K562 (cell line): ENCODE results near the gene CPB1. TPM values are rescaled to one million over a fixed set of nuclear protein-coding genes. Genes with fewer than 3 reads are reported as not detected.

Experiments
- ATAC-seq: fragments of 200-7000 bp; cut with Tn5 transposase; 3 replicates; pipeline ENCODE4 v1.9.1; 2020; ENCODE audit warnings: moderate library complexity
- BruUV-seq: library from RNA; stranded (reverse); fragments of 400-500 nt; replicated peaks from 2 replicates; lab custom pipeline; 2021; lab: Mats Ljungman, UMichigan
- CTCF ChIA-PET: fragments of 300-600 bp; formaldehyde crosslinking; extraction: SDS; loops from one replicate; lab custom pipeline; 2021; ENCODE audit warnings: low intra/inter-chr PET ratio; lab: Yijun Ruan, JAX
- POLR2A ChIA-PET: fragments of 300-600, 350-650 bp; sonication (Branson Sonifier 250); formaldehyde crosslinking; extraction: SDS; loops from one replicate; lab custom pipeline; 2021; ENCODE audit warnings: antibody characterized with exemption, inconsistent platforms; lab: Yijun Ruan, JAX
- DNase-seq, 4 experiments: peaks; one replicate each; pipeline versions ENCODE4 v3.0.0 to v3.0.0-alpha.2; 2011 to 2018; ENCODE audit warnings: low spot score in 3 of 4, mixed read lengths in 3 of 4; ENCODE audit errors: extremely low read depth in 1 of 4
- FAIRE-seq: peaks from 2 replicates; lab custom pipeline; 2011; peaks lifted over from hg19 to GRCh38; lab: Jason Lieb, UNC
- H2AFZ ChIP-seq: 2 replicates; pipeline ENCODE4 v1.6.0; 2011; ENCODE audit warnings: low read depth, low read length, control low read depth, inconsistent platforms
- H3K27ac ChIP-seq: fragments of 200-600 bp; 3 replicates; pipeline ENCODE4 v1.8.0; 2011; ENCODE audit warnings: low read depth, mild to moderate bottlenecking, control low read depth, inconsistent platforms, low read length, moderate library complexity, mixed read lengths; ENCODE audit errors: extremely low read depth
- H3K27me3 ChIP-seq, 2 experiments: fragments of 300-600 bp in 1 of 2; 2 replicates in 1 of 2; 3 replicates in 1 of 2; pipeline versions ENCODE4 v1.6.0 to v1.8.0; 2011; ENCODE audit warnings: inconsistent platforms in 2 of 2, low read length in 2 of 2, mild to moderate bottlenecking in 1 of 2, mixed read lengths in 1 of 2, moderate library complexity in 1 of 2; ENCODE audit not compliant: control insufficient read depth in 2 of 2, insufficient read depth in 2 of 2
- H3K36me3 ChIP-seq: fragments of 300-600 bp; 3 replicates; pipeline ENCODE4 v1.8.0; 2011; ENCODE audit warnings: mild to moderate bottlenecking, low read length, inconsistent platforms; ENCODE audit not compliant: control insufficient read depth, insufficient read depth
- H3K4me1 ChIP-seq, 2 experiments: fragments of 200-600 bp in 1 of 2; replicated peaks in 1 of 2; 2 replicates in 1 of 2; 3 replicates in 1 of 2; pipeline versions ENCODE4 v1.5.1 to v1.8.0; 2011; ENCODE audit warnings: inconsistent platforms in 2 of 2, low read length in 2 of 2, mild to moderate bottlenecking in 1 of 2, mixed read lengths in 1 of 2, moderate library complexity in 1 of 2; ENCODE audit not compliant: control insufficient read depth in 2 of 2, insufficient read depth in 2 of 2
- H3K4me2 ChIP-seq: 2 replicates; pipeline ENCODE4 v1.6.1; 2011; ENCODE audit warnings: low read length, control low read depth, inconsistent platforms, mixed read lengths; ENCODE audit not compliant: insufficient read depth
- H3K4me3 ChIP-seq: fragments of 200-600 bp; sonication (generic), shearing (Covaris generic); 2 replicates; pipeline ENCODE4 v1.5.1; 2016; ENCODE audit warnings: control low read depth, inconsistent platforms
- H3K79me2 ChIP-seq: fragments of 200-600 bp; 3 replicates; pipeline ENCODE4 v1.8.0; 2011; ENCODE audit warnings: low read length, inconsistent platforms; ENCODE audit not compliant: control insufficient read depth, insufficient read depth
- H3K9ac ChIP-seq, 2 experiments: 2 replicates each; pipeline versions ENCODE4 v1.6.0 to v1.6.1; 2011; ENCODE audit warnings: low read depth in 2 of 2, low read length in 2 of 2, control low read depth in 1 of 2, inconsistent platforms in 1 of 2, mild to moderate bottlenecking in 1 of 2, mixed read lengths in 1 of 2; ENCODE audit not compliant: insufficient read depth in 1 of 2
- H3K9me1 ChIP-seq: one replicate; pipeline ENCODE4 v1.6.0; 2011; ENCODE audit warnings: inconsistent platforms, mild to moderate bottlenecking, low read length, moderate library complexity; ENCODE audit not compliant: control insufficient read depth, insufficient read depth
- H3K9me3 ChIP-seq: replicated peaks from 2 replicates; pipeline ENCODE4 v1.5.1; 2011; ENCODE audit warnings: low read depth, low read length, inconsistent platforms; ENCODE audit not compliant: control insufficient read depth, insufficient read depth
- H4K20me1 ChIP-seq: replicated peaks from 2 replicates; pipeline ENCODE4 v1.6.1; 2011; ENCODE audit warnings: low read length, inconsistent platforms, mixed read lengths; ENCODE audit not compliant: control insufficient read depth, insufficient read depth
- CBX2 ChIP-seq: fragments of 200-600 bp; sonication (generic); IDR thresholded peaks from one replicate; pipeline ENCODE4 v1.6.1; 2012; ENCODE audit warnings: mild to moderate bottlenecking, low read length, inconsistent platforms; ENCODE audit not compliant: insufficient read depth, poor library complexity, severe bottlenecking
- E2F5 ChIP-seq: sonication (generic); formaldehyde crosslinking; IDR thresholded peaks from 2 replicates; pipeline ENCODE4 v1.8.0; 2022; ENCODE audit warnings: mild to moderate bottlenecking, missing genetic modification reagents
- ETV6 ChIP-seq, 3 experiments: fragments of 150-350 bp in 1 of 3; sonication (generic) in 1 of 3; formaldehyde crosslinking in 1 of 3; IDR thresholded peaks; 2 replicates each; pipeline versions ENCODE4 v1.6.1 to v1.8.0; 2014 to 2022; ENCODE audit warnings: borderline replicate concordance in 2 of 3, low read depth in 2 of 3, antibody characterized with exemption in 1 of 3, low read length in 1 of 3, mild to moderate bottlenecking in 1 of 3, missing genetic modification reagents in 1 of 3
- HMG20A ChIP-seq: fragments of 450-650 bp; formaldehyde crosslinking; conservative IDR thresholded peaks from 2 replicates; pipeline ENCODE4 v1.4.0; 2020; ENCODE audit warnings: mild to moderate bottlenecking, mixed read lengths
- POU5F1 ChIP-seq: fragments of 150-350 bp; IDR thresholded peaks from 2 replicates; pipeline ENCODE4 v1.6.1; 2014; ENCODE audit warnings: borderline replicate concordance, low read length, low read depth, mild to moderate bottlenecking; ENCODE audit not compliant: partially characterized antibody
- RFX1 ChIP-seq: fragments of 450-650 bp; IDR thresholded peaks from 2 replicates; pipeline ENCODE4 v1.6.1; 2016; ENCODE audit warnings: mild to moderate bottlenecking, moderate library complexity
- RFX7 ChIP-seq: fragments of 250-450 bp; sonication (Bioruptor Pico); IDR thresholded peaks from 2 replicates; pipeline ENCODE4 v1.5.1; 2021; ENCODE audit warnings: mild to moderate bottlenecking
- SREBF2 ChIP-seq: sonication (generic); formaldehyde crosslinking; IDR thresholded peaks from 2 replicates; pipeline ENCODE4 v1.4.0; 2020; ENCODE audit warnings: mild to moderate bottlenecking, missing genetic modification reagents
- TAF15 ChIP-seq: fragments of 200-400 bp; formaldehyde crosslinking; IDR thresholded peaks from 2 replicates; pipeline ENCODE4 v1.6.1; 2017; ENCODE audit warnings: mild to moderate bottlenecking, low read depth, low read length, moderate library complexity
- YY1 ChIP-seq, 3 experiments: IDR thresholded peaks; 2 replicates each; pipeline ENCODE4 v1.6.1; 2011; ENCODE audit warnings: low read length in 2 of 3, mild to moderate bottlenecking in 2 of 3, moderate library complexity in 2 of 3, borderline replicate concordance in 1 of 3, control low read depth in 1 of 3, low read depth in 1 of 3; ENCODE audit not compliant: insufficient read depth in 3 of 3, insufficient replicate concordance in 2 of 3, control insufficient read depth in 1 of 3, insufficient read length in 1 of 3; ENCODE audit errors: extremely low read depth in 1 of 3
- ZEB2 ChIP-seq: fragments of 450-650 bp; IDR thresholded peaks from 2 replicates; pipeline ENCODE4 v1.6.1; 2016
- ZNF318 ChIP-seq, 2 experiments: fragments of 450-650 bp; IDR thresholded peaks; 2 replicates each; pipeline ENCODE4 v1.6.1; 2016; ENCODE audit warnings: mild to moderate bottlenecking in 2 of 2, borderline replicate concordance in 1 of 2, low read depth in 1 of 2, moderate library complexity in 1 of 2
- in situ Hi-C: fragments of 300-500 bp; cut with MboI; formaldehyde crosslinking; loops from 4 replicates; pipeline ENCODE4 v1.15.0; 2018; ENCODE audit warnings: inconsistent platforms, mixed read lengths
- intact Hi-C: fragments of 100-400 bp; cut with micrococcal nuclease; formaldehyde crosslinking; loops from 2 replicates; pipeline ENCODE4 v1.14.2; 2022
- polyA plus RNA-seq, 8 experiments: library from polyadenylated mRNA; depleted of rRNA in 4 of 8; stranded (reverse) in 5 of 8; unstranded in 3 of 8; fragments of >200 nt; fragmentation: Nextera tagmentation in 2 of 8; fragmentation: Illumina TruSeq in 1 of 8; extraction: Ambion mirVana in 2 of 8; extraction: Trizol in 1 of 8; gene quantifications; 2 replicates each; pipeline versions ENCODE4 v1.2.1 to v1.2.3, GENCODE V29; 2011 to 2014; ENCODE audit warnings: inconsistent platforms in 1 of 8, missing spikeins in 1 of 8
- total RNA-seq, 7 experiments: library from RNA; depleted of rRNA in 6 of 7; stranded (reverse); fragments of >200 nt in 6 of 7; fragmentation: Illumina TruSeq in 2 of 7; extraction: Trizol in 2 of 7; gene quantifications; 2 replicates each; pipeline versions ENCODE4 v1.2.1 to v1.2.3, GENCODE V29; 2011 to 2021; ENCODE audit warnings: low replicate concordance in 1 of 7

The CPB1 gene
- total and polyA plus RNA-seq, 9 of the 15 experiments (the other 6 are each of a cell fraction or from before 2014, with no cell fraction given), result 3.7 TPM; not detected in 8

GRCh38 chr3:148853076-148853475 is 25.5 kb downstream of the CPB1 start (continued):
- no peak for TF ChIP-seq E2F5 (CRISPR knock-in tag)
- no peak for TF ChIP-seq RFX1
- TF ChIP-seq RFX7, result no peak
- no peak for TF ChIP-seq ETV6 (IDR thresholded peaks at IDR 0.05; ENCODE audit: borderline replicate concordance in 1 of 2, low read depth in 2 of 2, low read length in 1 of 2)
- TF ChIP-seq ETV6 (CRISPR knock-in tag; IDR thresholded peaks at IDR 0.05; ENCODE audit: borderline replicate concordance), result no peak
- no peak for TF ChIP-seq HMG20A (CRISPR knock-in tag)
- TF ChIP-seq YY1 (IDR thresholded peaks at IDR 0.05; ENCODE audit: borderline replicate concordance in 1 of 3, control insufficient read depth in 1 of 3, extremely low read depth in 1 of 3, insufficient read depth in 3 of 3, insufficient read length in 1 of 3, insufficient replicate concordance in 2 of 3, low read depth in 1 of 3, low read length in 2 of 3), result no peak

GRCh38 chr3:148854061-148854460 is 26.4 kb downstream of the CPB1 start:
- no peak for FAIRE-seq
- Histone ChIP-seq H3K9me3 (no peaks in the 10 kb centered on the region), H3K4me1 (no peaks in the 10 kb centered on the region), H4K20me1 (no peaks in the 10 kb centered on the region), H3K4me3 (no peak overlapping the region), H3K9me1 (no peaks in the 10 kb centered on the region), H3K9ac (no peak overlapping the region), H3K27me3 (no peaks in the 10 kb centered on the region), H2AFZ (no peak overlapping the region), H3K79me2 (no peaks in the 10 kb centered on the region), H3K27ac (no peak overlapping the region), H3K4me2 (no peak overlapping the region), H3K36me3 (no peaks in the 10 kb centered on the region)
- no peak for ATAC-seq
- POLR2A ChIA-PET, result no interaction called here
- in situ Hi-C loops (no loop called here), intact Hi-C loops (no loop called here)
- CTCF ChIA-PET, result no interaction called here
- DNase-seq, result no peak
- no TSS peak for BruUV-seq
- no peak for TF ChIP-seq CBX2
- no peak for TF ChIP-seq POU5F1
- no peak for TF ChIP-seq SREBF2 (CRISPR knock-in tag)
- no peak for TF ChIP-seq ZEB2
- TF ChIP-seq ZNF318 (IDR thresholded peaks at IDR 0.05; ENCODE audit: borderline replicate concordance in 1 of 2, low read depth in 1 of 2), result no peak
- no peak for TF ChIP-seq TAF15
